ENCODE data around the gene RPS17. TPM values are rescaled to one million over a fixed set of nuclear protein-coding genes. Genes with fewer than 3 reads are reported as not detected.

The RPS17 gene
- total RNA-seq, 4 donors from 2014 or later, result 845 to 2,591 (median 2,334) TPM

DNA sequence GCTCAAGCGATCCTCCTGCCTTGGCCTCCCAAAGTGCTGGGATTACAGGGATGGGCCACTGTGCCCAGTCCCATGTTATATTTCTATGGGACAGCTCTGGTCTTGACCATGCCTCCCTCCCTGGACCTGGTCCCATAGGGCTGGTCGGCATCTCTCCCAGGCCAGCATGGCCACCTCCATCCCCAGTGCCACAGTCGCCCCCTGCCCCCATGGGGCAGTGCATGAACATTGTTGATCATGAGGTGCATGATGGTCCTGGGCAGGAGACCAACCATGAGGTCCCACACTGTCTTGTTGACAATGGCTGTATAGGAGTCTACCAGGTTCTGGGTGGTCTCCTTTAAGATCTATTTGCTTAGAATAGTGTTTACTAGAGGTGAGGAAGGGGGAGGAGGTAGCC is 6.5 kb downstream of the RPS17 start:
- peaks cover 0 to 28% (median 5%) of the 10 kb centered on the region in 3 donors for H3K4me1 ChIP-seq
- peaks cover 0 to 65% of the 10 kb centered on the region in 2 donors for H3K36me3 ChIP-seq
- H3K27me3 ChIP-seq, result no peaks in the 10 kb centered on the region
- no peak for ATAC-seq
- H3K9me3 ChIP-seq, result no peaks in the 10 kb centered on the region
- 100% methylated on average over 1 of the region's 3 CpGs; no CpG with 5 or more reads in 1 of the 2 donors for WGBS, 2 donors (ENCODE audit: low coverage in 1 of 2)
- no peak overlapping the region for H3K27ac ChIP-seq
- TF ChIP-seq CTCF (IDR thresholded peaks at IDR 0.05) (no peak), POLR2A (IDR thresholded peaks at IDR 0.05) (no peak), POLR2AphosphoS5 (IDR thresholded peaks at IDR 0.05) (no peak), EP300 (IDR thresholded peaks at IDR 0.05) (no peak)
- no peak overlapping the region for H3K4me3 ChIP-seq

DNA sequence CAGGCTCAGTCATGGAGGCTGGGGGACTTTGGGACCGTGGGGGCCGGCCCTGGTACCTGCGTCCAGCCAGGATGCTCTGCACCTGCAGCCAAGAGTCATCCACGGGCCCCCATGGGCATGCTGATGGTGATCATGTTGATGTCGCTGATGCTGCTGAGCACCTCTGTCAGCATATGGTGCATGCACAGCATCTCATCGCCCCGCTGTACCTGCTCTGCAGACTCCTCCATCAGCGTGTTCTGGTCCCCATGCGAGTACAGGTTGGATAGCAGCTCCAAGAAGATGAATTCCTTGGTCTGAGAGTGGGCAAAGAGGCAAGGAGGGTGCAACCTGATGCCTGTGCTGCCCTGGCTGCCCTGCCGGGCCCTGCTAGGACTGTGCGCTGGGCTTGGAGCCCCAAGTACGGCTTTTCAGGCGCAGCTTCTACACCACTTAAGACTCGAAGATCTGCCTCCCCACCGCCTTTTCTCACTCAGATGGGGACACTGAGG is 7.2 kb downstream of the RPS17 start:
- H3K36me3 ChIP-seq, result peaks cover 0 to 58% of the 10 kb centered on the region in 2 donors
- H3K9me3 ChIP-seq, result no peaks in the 10 kb centered on the region
- no peak overlapping the region for H3K27ac ChIP-seq
- H3K4me3 ChIP-seq, result no peak overlapping the region
- H3K4me1 ChIP-seq, result peaks cover 0 to 20% (median 0%) of the 10 kb centered on the region in 3 donors
- TF ChIP-seq POLR2AphosphoS5 (IDR thresholded peaks at IDR 0.05) (no peak), EP300 (IDR thresholded peaks at IDR 0.05) (no peak), POLR2A (IDR thresholded peaks at IDR 0.05) (no peak), CTCF (IDR thresholded peaks at IDR 0.05) (no peak)
- H3K27me3 ChIP-seq, result no peaks in the 10 kb centered on the region
- ATAC-seq, result no peak
- whole genome bisulfite sequencing, 2 donors (ENCODE audit: low coverage in 1 of 2), result 93% methylated on average over 6 of the region's 15 CpGs; no CpG with 5 or more reads in 1 of the 2 donors

DNA sequence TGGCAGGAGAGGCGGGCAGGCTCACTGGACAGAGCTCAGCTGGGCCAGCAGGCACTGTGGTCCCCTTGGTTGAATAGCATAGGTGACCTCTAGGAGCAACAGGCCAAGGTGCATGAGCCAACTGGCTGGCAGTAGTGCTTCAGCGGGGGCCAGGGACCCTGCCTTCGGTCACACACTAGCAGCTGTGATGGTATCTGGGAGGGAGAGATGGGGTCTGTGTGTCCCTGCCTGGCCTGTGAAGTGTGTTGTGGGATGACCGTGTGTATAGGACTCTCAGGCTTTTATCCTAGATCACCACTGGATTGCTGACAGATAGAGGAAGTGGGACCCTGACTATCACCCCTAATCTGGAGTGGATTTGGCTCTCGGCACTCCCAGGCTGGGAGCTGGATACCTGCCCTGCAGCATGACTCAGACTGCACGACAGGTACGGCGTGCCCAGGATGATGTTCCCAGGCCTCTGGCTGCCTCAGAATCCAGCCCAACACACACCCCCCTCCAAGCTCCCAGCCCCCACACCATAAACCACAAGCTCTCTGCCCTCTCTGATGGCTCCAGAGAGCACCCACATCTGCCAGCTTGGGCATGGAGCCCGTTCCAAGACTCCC is 7.8 kb downstream of the RPS17 start:
- Histone ChIP-seq H3K27ac (no peak overlapping the region), H3K27me3 (no peaks in the 10 kb centered on the region), H3K4me3 (no peak overlapping the region), H3K36me3 (peaks cover 0 to 52% of the 10 kb centered on the region in 2 donors), H3K4me1 (peaks cover 0 to 15% (median 0%) of the 10 kb centered on the region in 3 donors), H3K9me3 (no peaks in the 10 kb centered on the region)
- TF ChIP-seq EP300 (IDR thresholded peaks at IDR 0.05) (no peak), CTCF (IDR thresholded peaks at IDR 0.05) (no peak)
- ATAC-seq, result no peak
- 60 to 92% methylated on average over 1 to 2 of the region's 9 CpGs for WGBS, 2 donors (ENCODE audit: low coverage in 1 of 2)

GRCh38 chr15:82531496-82532382 is 8.5 kb downstream of the RPS17 start:
- Histone ChIP-seq H3K4me1 (peaks cover 0 to 10% (median 0%) of the 10 kb centered on the region in 3 donors), H3K27ac (no peak overlapping the region), H3K4me3 (no peak overlapping the region), H3K9me3 (no peaks in the 10 kb centered on the region), H3K36me3 (peaks cover 0 to 45% of the 10 kb centered on the region in 2 donors), H3K27me3 (no peaks in the 10 kb centered on the region)
- TF ChIP-seq EP300 (IDR thresholded peaks at IDR 0.05) (no peak), CTCF (IDR thresholded peaks at IDR 0.05) (no peak), POLR2AphosphoS5 (IDR thresholded peaks at IDR 0.05) (no peak), POLR2A (IDR thresholded peaks at IDR 0.05) (no peak)
- WGBS, 2 donors (ENCODE audit: low coverage in 1 of 2), result 76% methylated on average over 5 of the region's 11 CpGs; no CpG with 5 or more reads in 1 of the 2 donors
- no peak for ATAC-seq

All from gastroesophageal sphincter (tissue), 4 donors.